Keratinocyte (primary cell): ENCODE data around the gene PANK1. TPM values are rescaled to one million over a fixed set of nuclear protein-coding genes. Genes with fewer than 3 reads are reported as not detected.

Experiments used
- DNase-seq: peaks from one replicate; pipeline ENCODE4 v3.0.0-alpha.2; 2011; ENCODE audit warnings: low read depth, missing footprints, low spot score
- FAIRE-seq: peaks from 2 replicates; lab custom pipeline; 2011; peaks lifted over from hg19 to GRCh38; lab: Jason Lieb, UNC
- H2AFZ ChIP-seq: 2 replicates; pipeline ENCODE4 v1.6.0; 2012; ENCODE audit warnings: low read length, control low read depth, inconsistent platforms; ENCODE audit not compliant: control insufficient read depth
- H3K27ac ChIP-seq: 2 replicates; pipeline ENCODE4 v1.5.1; 2011; ENCODE audit warnings: low read length; ENCODE audit not compliant: control insufficient read depth, insufficient read depth
- H3K27me3 ChIP-seq: 3 replicates; pipeline ENCODE4 v1.6.0; 2011; ENCODE audit warnings: low read length; ENCODE audit not compliant: control insufficient read depth, insufficient read depth; ENCODE audit errors: extremely low read depth
- H3K36me3 ChIP-seq, 2 experiments: 2 replicates in 1 of 2; 3 replicates in 1 of 2; pipeline ENCODE4 v1.5.1; 2011; ENCODE audit warnings: low read length in 2 of 2, mild to moderate bottlenecking in 1 of 2; ENCODE audit not compliant: control insufficient read depth in 2 of 2, insufficient read depth in 2 of 2; ENCODE audit errors: extremely low read depth in 1 of 2
- H3K4me1 ChIP-seq: 3 replicates; pipeline ENCODE4 v1.5.1; 2011; ENCODE audit warnings: low read length; ENCODE audit not compliant: control insufficient read depth, insufficient read depth; ENCODE audit errors: extremely low read depth
- H3K4me2 ChIP-seq: 3 replicates; pipeline ENCODE4 v1.6.0; 2011; ENCODE audit warnings: low read depth, low read length; ENCODE audit not compliant: control insufficient read depth, insufficient read depth; ENCODE audit errors: extremely low read depth
- H3K4me3 ChIP-seq, 3 experiments: fragments of 200-600 bp in 1 of 3; sonication (generic) in 1 of 3; 2 replicates in 2 of 3; 3 replicates in 1 of 3; pipeline ENCODE4 v1.5.1; 2011 to 2016; ENCODE audit warnings: low read length in 3 of 3, mild to moderate bottlenecking in 3 of 3, control low read depth in 2 of 3, inconsistent platforms in 1 of 3, low read depth in 1 of 3, mixed read lengths in 1 of 3, mixed run types in 1 of 3, moderate library complexity in 1 of 3; ENCODE audit not compliant: control insufficient read depth in 2 of 3, insufficient read depth in 2 of 3; ENCODE audit errors: extremely low read depth in 1 of 3
- H3K79me2 ChIP-seq: 2 replicates; pipeline ENCODE4 v1.6.0; 2012; ENCODE audit warnings: low read length; ENCODE audit not compliant: control insufficient read depth, insufficient read depth
- H3K9ac ChIP-seq: 3 replicates; pipeline ENCODE4 v1.6.0; 2011; ENCODE audit warnings: low read length; ENCODE audit not compliant: control insufficient read depth, insufficient read depth; ENCODE audit errors: extremely low read depth
- H3K9me1 ChIP-seq: 3 replicates; pipeline ENCODE4 v1.6.0; 2011; ENCODE audit warnings: low read length; ENCODE audit not compliant: control insufficient read depth, insufficient read depth; ENCODE audit errors: extremely low read depth
- H3K9me3 ChIP-seq: 2 replicates; pipeline ENCODE4 v1.5.1; 2012; ENCODE audit warnings: low read depth, low read length; ENCODE audit not compliant: control insufficient read depth
- H4K20me1 ChIP-seq: 3 replicates; pipeline ENCODE4 v1.6.0; 2011; ENCODE audit warnings: low read length; ENCODE audit not compliant: control insufficient read depth, insufficient read depth; ENCODE audit errors: extremely low read depth
- CTCF ChIP-seq, 3 experiments: IDR thresholded peaks in 1 of 3; conservative IDR thresholded peaks in 1 of 3; optimal IDR thresholded peaks in 1 of 3; 2 replicates in 2 of 3; 3 replicates in 1 of 3; pipeline versions ENCODE3 to v1.5.1; 2011; ENCODE audit warnings: low read length in 3 of 3, mild to moderate bottlenecking in 3 of 3, moderate library complexity in 2 of 3, control low read depth in 1 of 3, inconsistent platforms in 1 of 3; ENCODE audit not compliant: insufficient read depth in 2 of 3; ENCODE audit errors: extremely low read depth in 1 of 3
- EZH2 ChIP-seq: IDR thresholded peaks from one replicate; pipeline ENCODE4 v1.6.1; 2012; ENCODE audit warnings: inconsistent platforms, mild to moderate bottlenecking, low read length, moderate library complexity
- dilution Hi-C: fragments of 300-500 bp; cut with MboI; formaldehyde crosslinking; loops from one replicate; pipeline ENCODE4 v1.7.0; 2020; ENCODE audit warnings: low sequenced_read_pairs; ENCODE audit not compliant: extremely low pct_ligation_motif_present
- polyA plus RNA-seq, 5 experiments: library from polyadenylated mRNA; depleted of rRNA in 3 of 5; stranded (reverse) in 3 of 5; stranded (forward) in 1 of 5; unstranded in 1 of 5; fragments of >200 nt; gene quantifications; 1 replicate in 1 of 5; 2 replicates in 3 of 5; 3 replicates in 1 of 5; pipeline versions ENCODE4 v1.2.1 to v1.2.3, GENCODE V29; 2011 to 2012; ENCODE audit warnings: missing spikeins in 2 of 5, low read depth in 1 of 5, low replicate concordance in 1 of 5

Gene PANK1
- polyA plus RNA-seq, 1 donor (not counting 4 experiments of a cell fraction or from before 2014, with no cell fraction given), result 9.5 TPM

- Histone ChIP-seq H3K27me3 (no peaks in the 10 kb centered on the region), H3K79me2 (no peaks in the 10 kb centered on the region), H3K9me3 (no peaks in the 10 kb centered on the region), H3K9me1 (no peaks in the 10 kb centered on the region), H2AFZ (no peak overlapping the region), H3K4me3 (no peak overlapping the region), H3K9ac (no peak overlapping the region), H3K36me3 (peaks cover 7 to 10% of the 10 kb centered on the region in 2 experiments), H3K4me2 (no peak overlapping the region), H3K4me1 (no peaks in the 10 kb centered on the region), H3K27ac (no peak overlapping the region), H4K20me1 (no peaks in the 10 kb centered on the region)
- TF ChIP-seq EZH2 (no peak), CTCF (optimal IDR thresholded peaks at IDR 0.05 in 1 of 3, IDR thresholded peaks at IDR 0.05 in 1 of 3, conservative IDR thresholded peaks at IDR 0.05 in 1 of 3; ENCODE audit: extremely low read depth in 1 of 3, insufficient read depth in 2 of 3, low read length in 3 of 3) (no peak)
- dilution Hi-C loops, result no loop called here
- DNase-seq (no peak), FAIRE-seq (no peak)
Measured at GRCh38 chr10:89589101-89589720, 55.8 kb downstream of the PANK1 start.

GRCh38 chr10:89588671-89589070 is 56.4 kb downstream of the PANK1 start:
- Histone ChIP-seq H3K9me1 (no peaks in the 10 kb centered on the region), H2AFZ (no peak overlapping the region), H3K9me3 (no peaks in the 10 kb centered on the region), H3K4me3 (no peak overlapping the region), H3K4me1 (no peaks in the 10 kb centered on the region), H3K27ac (no peak overlapping the region), H4K20me1 (no peaks in the 10 kb centered on the region), H3K36me3 (peaks cover 7 to 8% of the 10 kb centered on the region in 2 experiments), H3K9ac (no peak overlapping the region), H3K79me2 (no peaks in the 10 kb centered on the region), H3K4me2 (no peak overlapping the region), H3K27me3 (no peaks in the 10 kb centered on the region)
- FAIRE-seq (no peak), DNase-seq (no peak)
- dilution Hi-C loops, result no loop called here
- no peak for TF ChIP-seq CTCF (optimal IDR thresholded peaks at IDR 0.05 in 1 of 3, IDR thresholded peaks at IDR 0.05 in 1 of 3, conservative IDR thresholded peaks at IDR 0.05 in 1 of 3; ENCODE audit: extremely low read depth in 1 of 3, insufficient read depth in 2 of 3, low read length in 3 of 3)
- no peak for TF ChIP-seq EZH2
